ENCODE data around the gene CYFIP2. TPM values are rescaled to one million over a fixed set of nuclear protein-coding genes. Genes with fewer than 3 reads are reported as not detected.
A peak's percentile ranks its signal among the peaks of the same experiment; 100 is the strongest.

Gene CYFIP2
- total RNA-seq, 1 experiment from 2014 or later: 2.8 TPM

GRCh38 chr5:157339409-157339808, 73.5 kb downstream of the CYFIP2 start:
- H3K36me3 ChIP-seq: no peaks in the 10 kb centered on the region
- H3K27me3 ChIP-seq: no peaks in the 10 kb centered on the region
- no peaks in the 10 kb centered on the region for H3K9me3 ChIP-seq (replicated peaks)
- no peak overlapping the region for H3K27ac ChIP-seq
- peaks cover 10% of the 10 kb centered on the region; the same call in 1 of the 2 replicates for H3K4me1 ChIP-seq
- DNase-seq: no peak
- H3K4me3 ChIP-seq: no peak overlapping the region

- Histone ChIP-seq H3K4me1 (no peaks in the 10 kb centered on the region), H3K9me3 (replicated peaks) (no peaks in the 10 kb centered on the region), H3K27ac (no peak overlapping the region), H3K27me3 (no peaks in the 10 kb centered on the region), H3K36me3 (no peaks in the 10 kb centered on the region), H3K4me3 (no peak overlapping the region)
- DNase-seq: peak; percentile 49 to 73
Measured at GRCh38 chr5:157342822-157343402, 77.0 kb downstream of the CYFIP2 start.

GRCh38 chr5:157343842-157344790, 78.2 kb downstream of the CYFIP2 start:
- no peak for DNase-seq
- Histone ChIP-seq H3K4me3 (no peak overlapping the region), H3K27me3 (no peaks in the 10 kb centered on the region), H3K4me1 (no peaks in the 10 kb centered on the region), H3K9me3 (replicated peaks) (no peaks in the 10 kb centered on the region), H3K27ac (no peak overlapping the region), H3K36me3 (no peaks in the 10 kb centered on the region)

- H3K4me3 ChIP-seq: no peak overlapping the region
- no peaks in the 10 kb centered on the region for H3K9me3 ChIP-seq (replicated peaks)
- H3K27me3 ChIP-seq: no peaks in the 10 kb centered on the region
- no peaks in the 10 kb centered on the region for H3K4me1 ChIP-seq
- H3K36me3 ChIP-seq: no peaks in the 10 kb centered on the region
- DNase-seq: no peak
- no peak overlapping the region for H3K27ac ChIP-seq
Measured at GRCh38 chr5:157345067-157345466, 79.1 kb downstream of the CYFIP2 start.

- Histone ChIP-seq H3K4me1 (no peaks in the 10 kb centered on the region), H3K27me3 (no peaks in the 10 kb centered on the region), H3K4me3 (no peak overlapping the region), H3K36me3 (no peaks in the 10 kb centered on the region), H3K27ac (no peak overlapping the region), H3K9me3 (replicated peaks) (no peaks in the 10 kb centered on the region)
- DNase-seq: no peak
Measured at GRCh38 chr5:157345485-157345884, 79.6 kb downstream of the CYFIP2 start.

GRCh38 chr5:157347301-157348048, 81.6 kb downstream of the CYFIP2 start:
- Histone ChIP-seq H3K27me3 (no peaks in the 10 kb centered on the region), H3K27ac (no peak overlapping the region), H3K4me1 (no peaks in the 10 kb centered on the region), H3K9me3 (replicated peaks) (no peaks in the 10 kb centered on the region), H3K4me3 (no peak overlapping the region), H3K36me3 (no peaks in the 10 kb centered on the region)
- DNase-seq: no peak

DNA sequence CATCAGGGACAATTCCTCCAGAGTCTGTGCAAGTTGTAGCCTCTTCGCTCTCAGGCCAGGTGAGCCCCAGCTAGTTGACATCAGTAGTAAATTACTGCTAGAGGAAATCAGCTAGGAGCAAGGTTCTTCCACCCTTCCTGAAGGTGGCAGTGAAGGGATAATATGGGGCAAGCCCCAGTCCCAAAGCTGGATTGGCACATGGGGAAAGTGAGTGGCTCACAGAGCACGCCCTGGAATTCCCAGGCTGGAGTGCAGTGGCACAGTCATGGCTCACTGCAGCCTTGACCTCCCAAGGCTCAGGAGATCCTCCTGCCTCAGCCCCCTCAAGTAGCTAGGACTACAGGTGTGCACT, 82.1 kb downstream of the CYFIP2 start:
- no peak overlapping the region for H3K27ac ChIP-seq
- H3K27me3 ChIP-seq: no peaks in the 10 kb centered on the region
- H3K4me1 ChIP-seq: no peaks in the 10 kb centered on the region
- H3K4me3 ChIP-seq: no peak overlapping the region
- H3K9me3 ChIP-seq (replicated peaks): no peaks in the 10 kb centered on the region
- H3K36me3 ChIP-seq: no peaks in the 10 kb centered on the region
- no peak for DNase-seq

GRCh38 chr5:157350939-157351801, 85.2 kb downstream of the CYFIP2 start:
- Histone ChIP-seq H3K27me3 (no peaks in the 10 kb centered on the region), H3K4me1 (no peaks in the 10 kb centered on the region), H3K27ac (no peak overlapping the region), H3K9me3 (replicated peaks) (no peaks in the 10 kb centered on the region), H3K36me3 (no peaks in the 10 kb centered on the region), H3K4me3 (no peak overlapping the region)
- DNase-seq: no peak

- Histone ChIP-seq H3K36me3 (no peaks in the 10 kb centered on the region), H3K9me3 (replicated peaks) (no peaks in the 10 kb centered on the region), H3K4me3 (no peak overlapping the region), H3K27ac (no peak overlapping the region), H3K4me1 (no peaks in the 10 kb centered on the region), H3K27me3 (no peaks in the 10 kb centered on the region)
- no peak for DNase-seq
Measured at GRCh38 chr5:157351802-157352092, 85.8 kb downstream of the CYFIP2 start.

- H3K4me3 ChIP-seq: no peak overlapping the region
- H3K36me3 ChIP-seq: no peaks in the 10 kb centered on the region
- no peaks in the 10 kb centered on the region for H3K4me1 ChIP-seq
- no peaks in the 10 kb centered on the region for H3K27me3 ChIP-seq
- DNase-seq: no peak
- no peak overlapping the region for H3K27ac ChIP-seq
- H3K9me3 ChIP-seq (replicated peaks): no peaks in the 10 kb centered on the region
Measured at GRCh38 chr5:157352756-157353340, 86.9 kb downstream of the CYFIP2 start.

DNA sequence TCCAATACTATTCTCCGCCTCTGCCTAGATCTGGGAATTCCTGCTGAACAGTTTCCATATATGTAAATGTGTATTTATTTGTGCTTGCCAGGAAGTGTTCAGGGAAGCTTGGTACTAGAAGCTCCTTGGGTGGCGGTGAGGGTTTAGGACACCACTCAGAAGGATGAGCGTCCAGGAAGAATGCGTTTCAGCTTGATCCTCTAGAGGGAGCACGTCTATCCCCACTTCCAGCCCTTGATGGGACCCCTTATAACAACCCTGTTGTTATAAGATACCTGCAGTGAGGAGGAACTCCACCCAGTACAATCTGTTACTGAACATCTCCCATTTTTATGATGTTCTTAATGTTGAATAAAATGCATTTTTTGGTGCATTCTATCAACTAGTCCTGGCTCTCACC, 88.9 kb downstream of the CYFIP2 start:
- no peaks in the 10 kb centered on the region for H3K36me3 ChIP-seq
- no peak overlapping the region for H3K27ac ChIP-seq
- H3K4me1 ChIP-seq: no peaks in the 10 kb centered on the region
- H3K4me3 ChIP-seq: no peak overlapping the region
- no peaks in the 10 kb centered on the region for H3K9me3 ChIP-seq (replicated peaks)
- H3K27me3 ChIP-seq: no peaks in the 10 kb centered on the region
- DNase-seq: peak; percentile 17 to 60

DNA sequence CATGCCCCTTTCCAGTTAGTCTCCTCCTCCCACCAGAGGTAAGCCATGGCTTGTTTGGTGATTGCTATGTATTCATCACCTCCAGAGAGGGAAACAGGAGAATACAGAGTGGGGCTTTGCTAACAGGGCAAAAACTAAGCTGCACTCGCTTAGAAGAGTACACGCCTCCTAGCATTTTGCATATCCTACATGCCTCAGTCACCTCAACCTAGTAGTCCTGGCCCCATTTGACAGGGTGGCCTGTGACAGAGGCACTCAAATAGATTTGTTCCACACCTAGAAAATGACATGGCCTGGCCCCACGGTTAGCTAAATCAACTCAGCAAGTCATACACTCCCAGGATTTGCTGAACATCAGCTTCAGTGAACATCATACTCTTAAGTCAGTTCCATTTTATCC, 90.7 kb downstream of the CYFIP2 start:
- Histone ChIP-seq H3K27ac (no peak overlapping the region), H3K9me3 (replicated peaks) (no peaks in the 10 kb centered on the region), H3K27me3 (no peaks in the 10 kb centered on the region), H3K4me3 (no peak overlapping the region), H3K36me3 (no peaks in the 10 kb centered on the region), H3K4me1 (no peaks in the 10 kb centered on the region)
- no peak for DNase-seq

- H3K36me3 ChIP-seq: no peaks in the 10 kb centered on the region
- no peak overlapping the region for H3K27ac ChIP-seq
- H3K27me3 ChIP-seq: no peaks in the 10 kb centered on the region
- DNase-seq: no peak
- H3K4me1 ChIP-seq: no peaks in the 10 kb centered on the region
- no peaks in the 10 kb centered on the region for H3K9me3 ChIP-seq (replicated peaks)
- no peak overlapping the region for H3K4me3 ChIP-seq
Measured at GRCh38 chr5:157357823-157358222, 91.9 kb downstream of the CYFIP2 start.

DNA sequence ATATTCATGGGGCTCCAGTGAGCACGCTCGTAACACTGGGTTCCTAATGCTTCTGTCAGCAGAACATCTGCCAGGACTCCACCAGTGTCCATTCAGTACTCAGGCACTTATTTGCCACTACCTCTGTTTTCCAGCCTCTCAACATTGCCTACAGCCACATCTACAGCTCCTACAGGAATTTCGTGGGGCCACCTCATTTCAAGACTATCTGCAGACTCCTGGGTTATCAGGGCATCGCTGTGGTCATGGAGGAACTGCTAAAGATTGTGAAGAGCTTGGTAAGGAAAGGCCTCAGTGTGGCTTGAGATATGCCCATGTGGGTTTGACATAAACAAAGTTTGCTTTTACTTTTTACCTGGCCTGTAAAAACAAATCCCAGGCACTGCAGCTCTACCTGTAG, 92.9 kb downstream of the CYFIP2 start:
- Histone ChIP-seq H3K4me1 (no peaks in the 10 kb centered on the region), H3K4me3 (no peak overlapping the region), H3K27ac (no peak overlapping the region)

More for the DNA sequence above, 92.9 kb downstream of the CYFIP2 start:
- Histone ChIP-seq H3K36me3 (no peaks in the 10 kb centered on the region), H3K27me3 (no peaks in the 10 kb centered on the region), H3K9me3 (replicated peaks) (no peaks in the 10 kb centered on the region)
- DNase-seq: no peak
